ENCODE data around the gene UBE2D2. TPM values are rescaled to one million over a fixed set of nuclear protein-coding genes. Genes with fewer than 3 reads are reported as not detected.
A peak's percentile ranks its signal among the peaks of the same experiment; 100 is the strongest.

Gene UBE2D2
- total and polyA plus RNA-seq, 2 of the 4 experiments (the other 2 are of a cell fraction), result 26.9 to 35.7 TPM

DNA sequence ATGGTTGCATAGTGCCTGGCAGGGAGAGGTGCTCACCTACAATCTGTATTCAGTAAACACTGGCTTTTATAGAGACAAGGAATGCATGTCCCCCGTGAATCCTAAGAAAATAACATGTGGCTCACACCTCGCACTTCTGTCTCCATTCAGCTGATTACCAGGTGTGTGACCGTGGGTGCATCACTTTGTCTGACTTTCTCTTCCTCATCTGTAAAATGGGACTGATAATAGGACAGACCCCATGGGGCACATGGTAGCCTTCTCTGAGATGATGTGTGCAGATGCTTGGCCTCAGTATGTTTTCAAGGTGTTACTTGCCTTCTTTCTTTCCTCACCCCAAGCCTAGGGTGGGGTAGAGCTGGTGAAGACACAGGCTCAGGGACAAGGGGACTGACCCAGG is 93.3 kb downstream of the UBE2D2 start:
- DNase-seq (no peak), ATAC-seq (ENCODE audit: low read depth) (no peak)
- Histone ChIP-seq H3K23ac (ENCODE audit: low read depth, low read length) (peak overlapping the region; percentile 83), H2BK15ac (ENCODE audit: low read depth, low read length) (peak overlapping the region; percentile 100; the same call in 2 of the 3 replicates), H3K14ac (replicated peaks; ENCODE audit: low read depth, low read length) (peak overlapping the region; percentile 39), H4K5ac (ENCODE audit: low read depth, low read length) (peak overlapping the region; percentile 24), H3K9me1 (ENCODE audit: insufficient read depth, low read length) (peaks cover 49% of the 10 kb centered on the region), H3K4ac (ENCODE audit: low read depth, low read length) (peak overlapping the region; percentile 100), H3K27me3 (ENCODE audit: control insufficient read depth, insufficient read depth, low read length) (no peaks in the 10 kb centered on the region), H3K4me2 (ENCODE audit: low read depth, low read length) (no peak overlapping the region; the same call in 1 of the 2 replicates), H3K56ac (ENCODE audit: extremely low read depth, insufficient read depth, low read length) (peak overlapping the region; percentile 2), H3K18ac (ENCODE audit: low read depth, low read length) (peak overlapping the region; percentile 69; the same call in 1 of the 2 replicates), H3K4me3 (ENCODE audit: insufficient read depth, low read depth, low read length) (no peak overlapping the region), H3K79me1 (ENCODE audit: low read depth in 1 of 2, low read length in 2 of 2) (peaks cover 32 to 91% of the 10 kb centered on the region in 2 experiments), H2BK5ac (ENCODE audit: low read depth, low read length, poor library complexity, severe bottlenecking) (peak overlapping the region; percentile 86), H4K8ac (ENCODE audit: low read depth in 2 of 2, low read length in 2 of 2) (peak overlapping the region; percentile 87 to 99; a peak in 3 of 4 replicates), H3K9ac (ENCODE audit: low read depth, low read length) (no peak overlapping the region), H2BK120ac (ENCODE audit: low read depth, low read length) (peak overlapping the region; percentile 99), H4K91ac (ENCODE audit: insufficient read depth, low read depth, low read length) (peak overlapping the region; percentile 43), H4K20me1 (ENCODE audit: insufficient read depth, low read length) (peaks cover 16% of the 10 kb centered on the region), H3K9me3 (ENCODE audit: control insufficient read depth, insufficient read depth, low read length) (no peaks in the 10 kb centered on the region), H3K27ac (ENCODE audit: insufficient read depth, low read length) (peak overlapping the region; percentile 87), H3K4me1 (ENCODE audit: control insufficient read depth, insufficient read depth, low read length) (peaks cover 68% of the 10 kb centered on the region), H2AK5ac (ENCODE audit: low read depth, low read length) (peak overlapping the region; percentile 100), H2BK20ac (ENCODE audit: low read depth, low read length) (peak overlapping the region; percentile 18), H2AK9ac (replicated peaks; ENCODE audit: low read depth, low read length, poor library complexity) (peak overlapping the region; percentile 88), H2AFZ (replicated peaks; ENCODE audit: low read length, poor library complexity) (peak overlapping the region; percentile 38), H3K36me3 (ENCODE audit: control insufficient read depth, insufficient read depth, low read length) (no peaks in the 10 kb centered on the region)
- no peak for TF ChIP-seq CEBPB (IDR thresholded peaks at IDR 0.05; ENCODE audit: low read depth, low read length)
- TF ChIP-seq POLR2A (IDR thresholded peaks at IDR 0.05; ENCODE audit: low read depth, low read length), result no peak
- TF ChIP-seq MAZ (IDR thresholded peaks at IDR 0.05; ENCODE audit: borderline replicate concordance, low read depth, low read length), result no peak
- TF ChIP-seq CHD1 (IDR thresholded peaks at IDR 0.05; ENCODE audit: low read depth, low read length), result no peak
- no TSS peak for BruUV-seq (replicated peaks)
- intact Hi-C loops (cut with micrococcal nuclease) (no loop called here), in situ Hi-C loops (cut with MboI; ENCODE audit: low sequenced_read_pairs) (no loop called here), dilution Hi-C loops (cut with HindIII; ENCODE audit: low sequenced_read_pairs, unreplicated experiment) (no loop called here)
- CTCF ChIA-PET, result interaction anchor here (1.8 kb wide), 1 partner anchor 111 kb away, joined by 7 read pairs; no protein-coding TSS in a partner anchor
- POLR2A ChIA-PET (ENCODE audit: unreplicated experiment), result no interaction called here
- no CpG with 5 or more reads among the region's 3 CpGs for WGBS, 2 experiments (ENCODE audit: extremely low coverage in 2 of 2, insufficient read length in 1 of 2)
